GM18498 (cell line): ENCODE measurements around the gene ZNF772.

ENCODE experiments used
- ATAC-seq: cut with Tn5 transposase; IDR thresholded peaks from one replicate; pipeline ENCODE4 v1.9.1; 2021; ENCODE audit warnings: mild to moderate bottlenecking, moderate library complexity; ENCODE audit not compliant: unreplicated experiment

Gene ZNF772

DNA sequence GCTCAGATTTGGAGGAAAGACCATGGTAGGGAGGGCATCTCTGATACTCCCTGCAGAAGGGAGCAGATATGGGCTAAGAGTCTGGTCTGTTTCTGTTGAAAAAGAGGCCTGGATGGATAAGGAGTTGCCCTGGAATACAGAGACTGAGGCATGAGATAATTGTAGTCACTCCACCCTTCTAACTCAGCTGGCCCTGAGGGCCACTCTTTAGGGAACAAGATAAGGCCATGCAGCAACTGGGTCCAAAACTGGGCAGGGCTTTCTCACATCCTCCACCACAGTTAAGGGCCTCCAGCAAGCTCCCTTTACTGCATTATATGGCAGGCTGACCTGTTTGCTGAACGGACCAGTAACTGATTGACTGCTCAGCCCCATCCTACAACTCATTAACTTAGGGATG, 40.9 kb downstream of the ZNF772 start:
- no peak for ATAC-seq

DNA sequence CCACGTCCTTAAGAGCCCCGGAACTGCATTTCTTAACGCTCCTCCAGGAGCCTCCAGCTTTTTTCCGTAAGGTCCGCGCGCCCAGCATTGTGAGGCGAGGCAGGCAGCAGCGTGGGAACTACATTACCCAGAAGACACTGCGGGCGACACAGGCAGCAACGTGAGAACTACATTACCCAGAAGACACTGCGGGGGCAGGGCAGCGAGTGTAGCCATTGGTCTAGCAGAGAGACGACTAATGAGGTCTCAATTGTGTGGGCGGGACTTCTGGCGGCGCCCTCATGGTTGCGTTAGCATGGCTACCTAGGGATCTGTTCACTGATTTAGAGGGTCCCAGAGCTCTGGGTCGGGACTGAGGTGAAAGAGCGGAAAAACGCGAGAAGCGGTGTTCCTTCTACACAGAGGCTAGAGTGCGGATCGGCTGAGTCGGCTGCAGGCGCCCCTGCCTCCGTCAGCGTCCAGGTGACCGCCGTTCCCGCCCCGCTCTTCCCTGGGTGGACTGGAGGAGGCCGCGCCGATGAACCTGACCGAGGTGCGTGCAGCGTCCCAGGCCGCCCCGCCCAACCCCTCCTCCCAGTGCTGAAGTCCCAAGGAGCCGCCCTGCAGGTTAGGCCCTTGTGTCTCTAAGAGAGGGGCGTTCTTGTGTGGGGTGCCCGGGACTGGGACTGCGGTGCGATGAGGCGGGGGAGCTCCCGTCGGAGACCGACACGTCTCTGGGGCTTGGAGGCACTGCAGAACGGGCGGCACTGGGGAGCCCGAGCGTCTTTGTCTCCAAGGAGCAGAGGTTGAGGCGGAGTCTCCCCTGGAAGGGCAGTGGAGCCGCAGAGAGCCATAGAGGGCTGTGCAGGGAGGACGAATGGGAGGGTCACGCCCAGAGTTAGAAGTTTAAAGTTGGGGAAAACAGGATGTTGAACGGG, 42.0 kb downstream of the ZNF772 start, which contains the start of gene ZNF749:
TSS of gene ZNF749 (plus strand) at position 264 of the 917 bp plus-strand sequence. CDS start at position 518, 254 bp downstream.
- peak; percentile 96 for ATAC-seq

DNA sequence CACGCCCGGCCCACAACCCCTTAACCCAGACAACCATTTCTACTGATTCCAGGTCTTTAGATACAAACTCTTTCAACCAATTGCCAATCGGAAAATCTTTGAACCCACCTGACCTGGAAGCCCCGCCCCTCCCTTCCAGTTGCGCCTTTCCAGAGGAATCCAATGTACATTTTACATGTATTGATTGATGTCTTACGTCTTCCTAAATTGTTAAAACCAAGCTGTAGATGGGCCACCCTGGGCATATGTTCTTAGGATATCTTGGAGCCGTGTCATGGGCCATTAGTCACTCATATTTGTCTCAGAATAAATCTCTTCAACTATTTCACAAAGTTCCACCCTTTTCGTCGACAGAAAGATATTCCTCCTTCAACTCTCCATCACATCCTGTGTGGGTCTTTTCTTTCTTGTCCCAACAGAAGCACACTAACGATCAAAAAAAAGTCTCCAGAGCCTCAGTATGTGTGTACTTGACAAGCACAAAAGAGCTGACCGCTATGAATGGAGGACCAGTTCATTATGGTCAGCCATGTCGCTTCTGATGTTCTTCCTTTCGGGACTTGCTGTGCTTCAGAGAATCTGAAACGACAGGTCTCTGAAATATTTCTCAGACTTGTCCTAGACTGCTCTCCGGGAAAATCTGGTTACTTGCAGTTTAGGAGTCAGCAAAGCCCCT, 42.8 kb downstream of the ZNF772 start:
- peak; percentile 19 for ATAC-seq

DNA sequence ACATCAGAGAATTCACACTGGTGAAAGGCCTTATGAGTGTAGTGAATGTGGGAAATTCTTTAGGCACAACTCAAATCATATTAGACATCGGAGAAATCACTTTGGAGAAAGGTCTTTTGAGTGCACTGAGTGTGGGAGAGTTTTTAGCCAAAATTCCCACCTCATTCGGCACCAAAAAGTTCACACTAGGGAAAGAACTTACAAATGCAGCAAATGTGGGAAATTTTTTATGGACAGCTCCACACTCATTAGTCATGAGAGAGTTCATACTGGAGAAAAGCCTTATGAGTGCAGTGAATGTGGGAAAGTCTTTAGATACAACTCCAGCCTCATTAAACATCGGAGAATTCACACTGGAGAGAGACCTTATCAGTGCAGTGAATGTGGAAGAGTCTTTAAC, 56.3 kb downstream of the ZNF772 start:
- ATAC-seq = no peak

DNA sequence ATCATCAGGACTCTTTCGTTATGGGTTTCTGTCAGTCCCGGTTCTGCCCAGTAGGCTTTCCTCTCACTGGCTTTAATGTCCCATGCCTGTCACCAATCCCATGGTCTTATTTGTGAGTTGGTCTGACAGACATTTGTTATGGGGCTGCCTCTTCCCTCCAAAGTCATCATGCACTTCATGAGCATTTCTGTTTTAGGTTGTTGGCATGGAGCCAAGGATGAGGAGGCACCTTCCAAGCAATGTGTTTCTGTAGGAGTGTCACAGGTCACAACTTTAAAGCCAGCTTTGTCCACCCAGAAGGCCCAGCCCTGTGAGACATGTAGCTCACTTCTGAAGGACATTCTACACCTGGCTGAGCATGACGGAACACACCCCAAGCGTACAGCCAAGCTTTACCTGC, 57.9 kb downstream of the ZNF772 start:
- no peak for ATAC-seq
